ENCODE measurements around the gene SLC49A3. TPM values are rescaled to one million over a fixed set of nuclear protein-coding genes. Genes with fewer than 3 reads are reported as not detected.

SLC49A3 gene
- total RNA-seq, 1 experiment from 2014 or later = 8.1 TPM

DNA sequence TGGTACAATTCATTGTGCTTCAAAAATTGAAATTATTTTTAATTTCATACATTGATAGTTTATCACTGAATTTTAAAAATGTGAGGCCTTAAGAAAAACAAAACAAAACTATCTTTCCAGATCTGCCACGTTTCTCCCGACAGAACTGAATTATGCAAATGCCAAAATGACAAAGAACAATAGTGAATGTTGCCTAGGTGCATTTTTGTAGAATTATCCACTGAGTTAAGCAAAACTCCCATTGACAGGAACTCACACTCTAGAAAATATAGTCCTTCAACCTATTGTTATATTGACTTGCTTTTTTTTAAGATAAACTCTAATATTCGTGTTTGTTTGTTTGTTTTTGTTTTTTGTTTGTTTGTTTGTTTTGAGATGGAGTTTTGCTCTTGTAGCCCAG, 23.1 kb upstream of the SLC49A3 start:
- Histone ChIP-seq H2AFZ (no peak overlapping the region), H3K4me3 (no peak overlapping the region), H3K9me3 (ENCODE audit: insufficient read depth, low read depth) (no peaks in the 10 kb centered on the region), H3K9me2 (ENCODE audit: insufficient read depth) (no peaks in the 10 kb centered on the region), H3K27ac (no peak overlapping the region), H3K36me3 (ENCODE audit: low read depth) (no peaks in the 10 kb centered on the region), H3K27me3 (ENCODE audit: insufficient read depth, low read depth) (no peaks in the 10 kb centered on the region), H4K20me1 (ENCODE audit: insufficient read depth) (peaks cover 47% of the 10 kb centered on the region), H3K79me2 (ENCODE audit: low read depth) (peaks cover 67% of the 10 kb centered on the region), H3F3A (ENCODE audit: insufficient read depth, low read depth) (peaks cover 8% of the 10 kb centered on the region), H3K4me1 (replicated peaks; ENCODE audit: insufficient read depth) (0 out of 2 replicates have a peak, but pooled peaks cover under 1% of the 10 kb centered on the region), H3K4me2 (no peak overlapping the region)
- DNase-seq = no peak
- no peak for TF ChIP-seq EZH2 (IDR thresholded peaks at IDR 0.05; ENCODE audit: low read depth)
- TF ChIP-seq, protein P1, sequence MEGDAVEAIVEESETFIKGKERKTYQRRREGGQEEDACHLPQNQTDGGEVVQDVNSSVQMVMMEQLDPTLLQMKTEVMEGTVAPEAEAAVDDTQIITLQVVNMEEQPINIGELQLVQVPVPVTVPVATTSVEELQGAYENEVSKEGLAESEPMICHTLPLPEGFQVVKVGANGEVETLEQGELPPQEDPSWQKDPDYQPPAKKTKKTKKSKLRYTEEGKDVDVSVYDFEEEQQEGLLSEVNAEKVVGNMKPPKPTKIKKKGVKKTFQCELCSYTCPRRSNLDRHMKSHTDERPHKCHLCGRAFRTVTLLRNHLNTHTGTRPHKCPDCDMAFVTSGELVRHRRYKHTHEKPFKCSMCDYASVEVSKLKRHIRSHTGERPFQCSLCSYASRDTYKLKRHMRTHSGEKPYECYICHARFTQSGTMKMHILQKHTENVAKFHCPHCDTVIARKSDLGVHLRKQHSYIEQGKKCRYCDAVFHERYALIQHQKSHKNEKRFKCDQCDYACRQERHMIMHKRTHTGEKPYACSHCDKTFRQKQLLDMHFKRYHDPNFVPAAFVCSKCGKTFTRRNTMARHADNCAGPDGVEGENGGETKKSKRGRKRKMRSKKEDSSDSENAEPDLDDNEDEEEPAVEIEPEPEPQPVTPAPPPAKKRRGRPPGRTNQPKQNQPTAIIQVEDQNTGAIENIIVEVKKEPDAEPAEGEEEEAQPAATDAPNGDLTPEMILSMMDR (conservative IDR thresholded peaks at IDR 0.05) = no peak
- intact Hi-C loops (cut with micrococcal nuclease; ENCODE audit: unreplicated experiment) = no loop called here
- ChIA-PET POLR2A (ENCODE audit: unreplicated experiment) (no interaction called here), CTCF (no interaction called here)
- no TSS peak for BruUV-seq (replicated peaks)

DNA sequence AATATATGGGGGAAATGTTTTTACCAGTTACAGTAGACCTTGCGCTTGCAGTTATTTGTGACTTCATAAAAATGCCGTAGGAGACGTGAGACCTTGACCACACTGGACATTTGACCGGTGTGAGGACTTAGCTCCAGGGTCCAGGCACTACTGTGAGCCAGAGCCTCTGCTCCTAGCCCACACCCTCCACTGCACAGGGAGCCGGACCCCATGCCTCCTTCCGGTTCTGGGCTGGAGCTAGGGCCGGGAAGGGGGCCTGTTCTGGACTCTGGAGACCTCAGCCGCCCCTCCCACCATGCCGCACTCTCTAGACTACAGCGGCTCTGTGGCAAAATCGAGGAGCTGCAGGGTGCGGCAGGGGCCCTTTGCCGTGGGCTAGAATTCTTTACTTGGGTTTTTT, 22.0 kb upstream of the SLC49A3 start:
- no peaks in the 10 kb centered on the region for H3K9me3 ChIP-seq (ENCODE audit: insufficient read depth, low read depth)
- H3K9me2 ChIP-seq (ENCODE audit: insufficient read depth) = no peaks in the 10 kb centered on the region
- H2AFZ ChIP-seq = no peak overlapping the region
- H3K4me1 ChIP-seq (replicated peaks; ENCODE audit: insufficient read depth) = 0 out of 2 replicates have a peak, but pooled peaks cover 5% of the 10 kb centered on the region
- TF ChIP-seq, protein P1 (conservative IDR thresholded peaks at IDR 0.05) = no peak
- no peak for TF ChIP-seq EZH2 (IDR thresholded peaks at IDR 0.05; ENCODE audit: low read depth)
- no peaks in the 10 kb centered on the region for H3K36me3 ChIP-seq (ENCODE audit: low read depth)
- no TSS peak for BruUV-seq (replicated peaks)
- H3K4me2 ChIP-seq = no peak overlapping the region
- no peak overlapping the region for H3K4me3 ChIP-seq
- intact Hi-C loops (cut with micrococcal nuclease; ENCODE audit: unreplicated experiment) = no loop called here
- peaks cover 79% of the 10 kb centered on the region for H3K79me2 ChIP-seq (ENCODE audit: low read depth)
- no peak for DNase-seq
- no peak overlapping the region for H3K27ac ChIP-seq
- ChIA-PET POLR2A (ENCODE audit: unreplicated experiment) (no interaction called here), CTCF (no interaction called here)
- H3F3A ChIP-seq (ENCODE audit: insufficient read depth, low read depth) = peaks cover 8% of the 10 kb centered on the region
- peaks cover 47% of the 10 kb centered on the region for H4K20me1 ChIP-seq (ENCODE audit: insufficient read depth)
- no peaks in the 10 kb centered on the region for H3K27me3 ChIP-seq (ENCODE audit: insufficient read depth, low read depth)

DNA sequence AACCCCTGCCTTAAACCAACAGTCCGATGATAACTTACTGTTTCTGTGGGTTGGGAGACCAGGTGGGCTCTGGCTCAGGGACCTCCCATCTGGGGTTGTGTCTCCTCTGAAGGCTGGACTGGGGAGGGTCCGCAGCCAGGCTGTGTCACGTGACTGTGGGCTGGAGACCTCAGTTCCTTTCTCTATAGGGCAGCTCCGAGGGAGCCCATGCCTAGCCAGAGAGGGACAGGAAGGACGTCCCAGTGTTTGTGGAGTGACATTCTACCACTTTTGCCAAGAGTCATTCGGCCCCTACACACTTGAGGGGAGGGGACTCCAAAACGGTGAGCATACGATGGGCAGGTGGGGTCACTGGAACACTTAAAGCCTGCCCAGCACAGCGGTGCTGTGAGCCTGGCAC, 21.2 kb upstream of the SLC49A3 start:
- Histone ChIP-seq H3K9me3 (ENCODE audit: insufficient read depth, low read depth) (no peaks in the 10 kb centered on the region), H4K20me1 (ENCODE audit: insufficient read depth) (peaks cover 47% of the 10 kb centered on the region), H3K27ac (no peak overlapping the region), H3K4me1 (replicated peaks; ENCODE audit: insufficient read depth) (0 out of 2 replicates have a peak, but pooled peaks cover 5% of the 10 kb centered on the region), H3K4me2 (no peak overlapping the region), H3K9me2 (ENCODE audit: insufficient read depth) (no peaks in the 10 kb centered on the region), H2AFZ (no peak overlapping the region), H3K27me3 (ENCODE audit: insufficient read depth, low read depth) (no peaks in the 10 kb centered on the region), H3K79me2 (ENCODE audit: low read depth) (peaks cover 80% of the 10 kb centered on the region), H3F3A (ENCODE audit: insufficient read depth, low read depth) (peaks cover 8% of the 10 kb centered on the region), H3K36me3 (ENCODE audit: low read depth) (no peaks in the 10 kb centered on the region), H3K4me3 (no peak overlapping the region)
- no peak for TF ChIP-seq EZH2 (IDR thresholded peaks at IDR 0.05; ENCODE audit: low read depth)
- TF ChIP-seq, protein P1 (conservative IDR thresholded peaks at IDR 0.05) = no peak
- ChIA-PET CTCF (no interaction called here), POLR2A (ENCODE audit: unreplicated experiment) (no interaction called here)
- intact Hi-C loops (cut with micrococcal nuclease; ENCODE audit: unreplicated experiment) = no loop called here
- DNase-seq = no peak
- BruUV-seq (replicated peaks) = no TSS peak

All from PC-9 (cell line).